Measurements from ENCODE around the gene HDAC10. TPM values are rescaled to one million over a fixed set of nuclear protein-coding genes. Genes with fewer than 3 reads are reported as not detected.

The HDAC10 gene
- total RNA-seq, 4 donors from 2014 or later: 57.3 to 165 (median 119) TPM

DNA sequence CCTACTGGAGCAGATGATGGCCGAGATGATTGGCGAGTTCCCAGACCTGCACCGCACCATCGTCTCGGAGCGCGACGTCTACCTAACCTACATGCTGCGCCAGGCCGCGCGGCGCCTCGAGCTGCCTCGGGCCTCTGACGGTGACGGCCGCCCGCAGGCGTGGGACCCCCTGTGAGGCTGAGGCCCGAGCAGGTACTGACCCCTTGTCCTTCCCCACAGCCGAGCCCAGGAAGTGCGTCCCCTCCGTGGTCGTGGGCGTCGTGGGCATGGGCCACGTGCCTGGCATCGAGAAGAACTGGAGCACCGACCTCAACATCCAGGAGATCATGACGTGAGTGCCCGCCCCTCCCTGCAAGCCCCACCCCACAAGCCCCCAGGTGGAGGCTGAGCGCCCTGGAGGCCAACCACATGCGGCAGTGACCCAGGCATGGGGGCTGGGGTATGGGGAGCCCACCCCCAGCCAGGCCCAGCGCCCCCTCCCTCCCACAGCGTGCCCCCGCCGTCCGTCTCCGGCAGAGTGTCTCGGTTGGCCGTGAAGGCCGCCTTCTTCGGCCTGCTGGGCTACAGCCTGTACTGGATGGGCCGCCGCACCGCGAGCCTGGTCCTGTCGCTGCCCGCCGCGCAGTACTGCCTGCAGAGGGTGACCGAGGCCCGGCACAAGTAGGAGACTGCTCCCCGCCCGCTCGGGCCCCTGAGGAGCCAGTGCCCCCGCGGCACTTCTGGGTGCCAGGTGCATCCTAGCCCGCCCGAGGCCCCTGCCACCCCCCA, 53.0 kb downstream of the HDAC10 start:
- Histone ChIP-seq H3K9me3 (no peaks in the 10 kb centered on the region), H3K4me3 (no peak overlapping the region), H3K27ac (no peak overlapping the region), H3K27me3 (no peaks in the 10 kb centered on the region), H3K36me3 (peaks cover 0 to 52% (median 0%) of the 10 kb centered on the region in 3 donors), H3K4me1 (peaks cover 0 to 37% (median 12%) of the 10 kb centered on the region in 4 donors)
- no peak for DNase-seq
- TF ChIP-seq, protein P1, sequence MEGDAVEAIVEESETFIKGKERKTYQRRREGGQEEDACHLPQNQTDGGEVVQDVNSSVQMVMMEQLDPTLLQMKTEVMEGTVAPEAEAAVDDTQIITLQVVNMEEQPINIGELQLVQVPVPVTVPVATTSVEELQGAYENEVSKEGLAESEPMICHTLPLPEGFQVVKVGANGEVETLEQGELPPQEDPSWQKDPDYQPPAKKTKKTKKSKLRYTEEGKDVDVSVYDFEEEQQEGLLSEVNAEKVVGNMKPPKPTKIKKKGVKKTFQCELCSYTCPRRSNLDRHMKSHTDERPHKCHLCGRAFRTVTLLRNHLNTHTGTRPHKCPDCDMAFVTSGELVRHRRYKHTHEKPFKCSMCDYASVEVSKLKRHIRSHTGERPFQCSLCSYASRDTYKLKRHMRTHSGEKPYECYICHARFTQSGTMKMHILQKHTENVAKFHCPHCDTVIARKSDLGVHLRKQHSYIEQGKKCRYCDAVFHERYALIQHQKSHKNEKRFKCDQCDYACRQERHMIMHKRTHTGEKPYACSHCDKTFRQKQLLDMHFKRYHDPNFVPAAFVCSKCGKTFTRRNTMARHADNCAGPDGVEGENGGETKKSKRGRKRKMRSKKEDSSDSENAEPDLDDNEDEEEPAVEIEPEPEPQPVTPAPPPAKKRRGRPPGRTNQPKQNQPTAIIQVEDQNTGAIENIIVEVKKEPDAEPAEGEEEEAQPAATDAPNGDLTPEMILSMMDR (IDR thresholded peaks at IDR 0.05): no peak
- no peak for TF ChIP-seq POLR2A (IDR thresholded peaks at IDR 0.05)

DNA sequence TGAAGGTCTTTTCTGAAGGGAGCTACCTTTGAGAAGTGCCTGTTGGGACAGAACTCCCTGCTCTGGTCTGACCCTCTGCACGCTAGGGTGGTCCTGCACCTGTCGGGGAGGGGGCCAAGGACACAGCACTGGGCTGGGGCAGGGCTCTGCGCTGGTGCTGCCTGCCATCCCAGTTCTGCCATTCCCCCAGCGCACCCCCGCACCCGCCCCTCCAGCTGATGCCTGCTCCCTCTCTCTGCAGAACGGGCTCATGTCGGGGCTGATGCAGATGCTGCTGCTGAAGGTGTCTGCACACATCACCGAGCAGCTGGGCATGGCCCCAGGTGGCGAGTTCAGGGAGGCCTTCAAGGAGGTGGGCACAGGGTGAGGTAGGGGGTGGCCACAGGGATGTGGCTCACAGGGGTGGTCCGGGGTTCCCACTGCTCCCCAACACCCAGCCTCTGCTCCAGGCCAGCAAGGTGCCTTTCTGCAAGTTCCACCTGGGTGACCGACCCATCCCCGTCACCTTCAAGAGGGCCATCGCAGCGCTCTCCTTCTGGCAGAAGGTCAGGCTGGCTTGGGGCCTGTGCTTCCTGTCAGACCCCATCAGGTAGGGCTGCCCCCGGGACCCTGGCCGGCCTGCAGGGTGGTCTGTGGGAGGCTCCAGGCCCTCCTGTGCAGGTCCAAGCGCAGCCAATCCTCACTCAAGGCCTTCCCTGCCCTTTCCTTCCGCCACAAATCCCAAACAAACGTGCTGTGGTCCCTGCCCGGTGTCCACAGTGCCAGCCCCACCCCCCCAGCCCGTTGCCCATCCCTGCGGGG, 53.9 kb downstream of the HDAC10 start:
- no peaks in the 10 kb centered on the region for H3K27me3 ChIP-seq
- H3K27ac ChIP-seq: no peak overlapping the region
- H3K4me1 ChIP-seq: peaks cover 0 to 38% (median 18%) of the 10 kb centered on the region in 4 donors
- H3K4me3 ChIP-seq: no peak overlapping the region
- no peak for TF ChIP-seq POLR2A (IDR thresholded peaks at IDR 0.05)
- TF ChIP-seq, protein P1 (IDR thresholded peaks at IDR 0.05): no peak
- peaks cover 0 to 52% (median 0%) of the 10 kb centered on the region in 3 donors for H3K36me3 ChIP-seq
- DNase-seq: no peak
- H3K9me3 ChIP-seq: no peaks in the 10 kb centered on the region

DNA sequence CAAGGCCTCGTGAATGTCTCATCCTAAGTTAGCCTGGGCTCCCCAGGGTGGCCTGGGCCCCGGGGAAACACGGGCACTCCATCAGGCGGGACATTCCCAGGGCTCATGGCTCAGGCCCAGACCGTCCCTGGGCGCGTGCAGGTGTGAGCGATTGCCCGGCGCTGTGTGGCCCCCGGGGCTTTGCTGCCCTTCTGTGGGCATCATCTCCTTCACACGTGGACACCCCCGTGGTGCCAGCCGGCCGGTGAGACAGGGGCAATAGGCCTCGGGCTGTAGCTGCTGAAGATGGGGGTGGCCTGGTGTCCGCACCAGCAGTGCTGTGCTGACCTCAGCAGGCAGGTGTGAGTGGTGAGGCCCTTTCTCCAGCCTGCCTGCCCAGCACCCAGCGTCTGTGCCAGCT, 54.8 kb downstream of the HDAC10 start:
- Histone ChIP-seq H3K4me3 (no peak overlapping the region), H3K36me3 (peaks cover 0 to 52% (median 0%) of the 10 kb centered on the region in 3 donors), H3K27me3 (no peaks in the 10 kb centered on the region), H3K27ac (no peak overlapping the region), H3K4me1 (peaks cover 0 to 36% (median 23%) of the 10 kb centered on the region in 4 donors), H3K9me3 (no peaks in the 10 kb centered on the region)
- TF ChIP-seq, protein P1 (IDR thresholded peaks at IDR 0.05): no peak
- TF ChIP-seq POLR2A (IDR thresholded peaks at IDR 0.05): no peak
- no peak for DNase-seq

Other genes starting within 250 kb of the HDAC10 start
- gene IL17REL, start 238.5 kb downstream of the HDAC10 start, total RNA-seq: 1 to 10 TPM in 3 of 4 donors, not detected in 1; 1.1 to 2.3 (median 1.2) TPM
- not detected for gene TTLL8, start 193.0 kb downstream of the HDAC10 start, total RNA-seq
- not detected for gene MLC1, start 165.8 kb downstream of the HDAC10 start, total RNA-seq
- under 1 TPM in 1 of 4 donors, not detected in 3; 0.67 TPM for gene MOV10L1, start 161.3 kb downstream of the HDAC10 start, total RNA-seq
- gene PANX2, start 80.5 kb downstream of the HDAC10 start, total RNA-seq: under 1 TPM in 1 of 4 donors, not detected in 3; 0.40 TPM
- 100 to 1,000 TPM in 1 of 4 donors, 10 to 100 TPM in 3; 44.0 to 111 (median 86.3) TPM for gene TRABD, start 65.4 kb downstream of the HDAC10 start, total RNA-seq
- gene SELENOO, start 50.3 kb downstream of the HDAC10 start, total RNA-seq: 100 to 1,000 TPM in 1 of 4 donors, 10 to 100 TPM in 3; 48.7 to 101 (median 74.0) TPM
- 100 to 1,000 TPM in 2 of 4 donors, 10 to 100 TPM in 2; 51.5 to 163 (median 111) TPM for gene TUBGCP6, start 6.2 kb downstream of the HDAC10 start, total RNA-seq
- 10 to 100 TPM in 1 of 4 donors, 1 to 10 TPM in 3; 1.2 to 37.1 (median 5.4) TPM for gene MAPK12, start 10.4 kb upstream of the HDAC10 start, total RNA-seq
- 10 to 100 TPM in 1 of 4 donors, 1 to 10 TPM in 2, not detected in 1; 2.0 to 14.0 (median 2.5) TPM for gene MAPK11, start 19.1 kb upstream of the HDAC10 start, total RNA-seq
- 100 to 1,000 TPM; 182 to 597 (median 307) TPM for gene PLXNB2, start 56.4 kb upstream of the HDAC10 start, total RNA-seq
- 10 to 100 TPM in 1 of 4 donors, 1 to 10 TPM in 3; 5.4 to 14.9 (median 6.3) TPM for gene DENND6B, start 75.7 kb upstream of the HDAC10 start, total RNA-seq
- 100 to 1,000 TPM in 2 of 4 donors, 10 to 100 TPM in 2; 82.8 to 201 (median 111) TPM for gene PPP6R2, start 92.1 kb upstream of the HDAC10 start, total RNA-seq
- 100 to 1,000 TPM in 3 of 4 donors, 10 to 100 TPM in 1; 72.0 to 133 (median 121) TPM for gene SBF1, start 223.8 kb upstream of the HDAC10 start, total RNA-seq
- 1 to 10 TPM in 3 of 4 donors, under 1 TPM in 1; 0.83 to 8.4 (median 5.8) TPM for gene ADM2, start 230.3 kb upstream of the HDAC10 start, total RNA-seq
- not detected for gene MIOX, start 235.6 kb upstream of the HDAC10 start, total RNA-seq